ENCODE results near the gene UBA7. TPM values are rescaled to one million over a fixed set of nuclear protein-coding genes. Genes with fewer than 3 reads are reported as not detected.

The UBA7 gene
- total and polyA plus RNA-seq, 2 of the 8 experiments (the other 6 are each of a cell fraction or from before 2014, with no cell fraction given) = 0.34 to 0.65 TPM

- Histone ChIP-seq H2BK5ac (ENCODE audit: low read depth, low read length) (no peak overlapping the region), H3K14ac (ENCODE audit: insufficient read length) (no peak overlapping the region), H3K4me1 (replicated peaks in 1 of 4; ENCODE audit: control insufficient read depth in 3 of 4, insufficient read depth in 4 of 4, low read length in 3 of 4) (peaks cover 0 to 6% (median 0%) of the 10 kb centered on the region in 4 experiments; a peak in 2 of 7 replicates), H3K27me3 (replicated peaks in 1 of 4; ENCODE audit: control insufficient read depth in 3 of 4, extremely low read depth in 1 of 4, insufficient read depth in 3 of 4, low read length in 3 of 4) (no peaks in the 10 kb centered on the region), H3K23me2 (ENCODE audit: low read depth, low read length) (no peaks in the 10 kb centered on the region), H2AFZ (ENCODE audit: low read length) (no peak overlapping the region), H2BK12ac (ENCODE audit: low read depth, low read length) (no peak overlapping the region), H3K79me1 (ENCODE audit: low read depth, low read length) (no peaks in the 10 kb centered on the region), H3K79me2 (ENCODE audit: control insufficient read depth in 1 of 2, insufficient read depth in 2 of 2, low read length in 2 of 2) (no peaks in the 10 kb centered on the region), H3K9ac (replicated peaks in 1 of 4; ENCODE audit: extremely low read depth in 1 of 4, low read depth in 3 of 4, low read length in 3 of 4) (no peak overlapping the region), H3K4me3 (ENCODE audit: extremely low read depth in 1 of 4, insufficient read depth in 2 of 4, low read depth in 3 of 4, low read length in 4 of 4) (no peak overlapping the region), H3K36me3 (ENCODE audit: control insufficient read depth in 2 of 4, insufficient read depth in 4 of 4, low read length in 3 of 4) (peaks cover 8 to 33% (median 26%) of the 10 kb centered on the region in 4 experiments), H3K56ac (replicated peaks; ENCODE audit: insufficient read length, low read depth, low read length) (no peak overlapping the region), H3K23ac (ENCODE audit: insufficient read length) (no peak overlapping the region), H2BK20ac (ENCODE audit: low read length) (no peak overlapping the region), H2BK120ac (replicated peaks; ENCODE audit: low read depth, low read length) (no peak overlapping the region), H4K8ac (ENCODE audit: extremely low read depth, insufficient read depth, low read length) (no peak overlapping the region), H3K4ac (replicated peaks; ENCODE audit: insufficient read length, low read depth, low read length) (no peak overlapping the region), H4K20me1 (replicated peaks in 1 of 2; ENCODE audit: control insufficient read depth in 1 of 2, insufficient read depth in 2 of 2, low read length in 2 of 2) (peaks cover 0 to 5% of the 10 kb centered on the region in 2 experiments), H2AK5ac (ENCODE audit: low read depth, low read length) (no peak overlapping the region), H4K91ac (replicated peaks; ENCODE audit: insufficient read length, low read length) (no peak overlapping the region), H3K4me2 (ENCODE audit: insufficient read depth in 1 of 2, low read depth in 2 of 2, low read length in 2 of 2) (no peak overlapping the region), H4K5ac (ENCODE audit: insufficient read length, low read depth, low read length) (no peak overlapping the region), H2BK15ac (ENCODE audit: low read length) (no peak overlapping the region), H3K27ac (ENCODE audit: low read depth, low read length) (0 out of 2 replicates have a peak overlapping the region, but pooled peaks have one; percentile 3), H3K18ac (ENCODE audit: extremely low read depth, low read length) (no peak overlapping the region), H3K9me3 (ENCODE audit: insufficient read depth in 2 of 2, low read depth in 1 of 2, low read length in 1 of 2) (no peaks in the 10 kb centered on the region)
- ChIA-PET POLR2A (ENCODE audit: partially characterized antibody) (interaction anchor here (0.7 to 1.5 kb wide), 14 partner anchors 10 to 74 kb away, joined by 3 to 8 read pairs (median 3); partner anchors contain the start of genes INKA1, IP6K1 and MST1R), CTCF (ENCODE audit: partially characterized antibody) (interaction anchor here (0.6 to 15.2 kb wide), 40 partner anchors 10 to 1232 kb away, joined by 3 to 306 read pairs (median 5); partner anchors contain the start of genes AMIGO3, CDHR4, INKA1 and IP6K1)
- peak; percentile 94 for FAIRE-seq
- 70% methylated on average over 6 of the region's 6 CpGs; no CpG with 5 or more reads in 1 of the 2 experiments for WGBS, 2 experiments (ENCODE audit: extremely low coverage in 1 of 2, insufficient coverage in 1 of 2, insufficient read length in 1 of 2, insufficient replicate concordance in 2 of 2, low coverage in 1 of 2, low lambda C conversion rate in 2 of 2, missing lambda C conversion rate in 1 of 2)
- DNase-seq (ENCODE audit: low read depth in 1 of 2, low spot score in 2 of 2) = peak; percentile 15 to 78
- peak; percentile 85 to 86 for TF ChIP-seq RAD21 (IDR thresholded peaks at IDR 0.05 in 1 of 2, conservative IDR thresholded peaks at IDR 0.05 in 1 of 2; ENCODE audit: low read depth in 2 of 2, low read length in 2 of 2)
- no peak for TF ChIP-seq JUN (IDR thresholded peaks at IDR 0.05; ENCODE audit: low read depth, low read length)
- TF ChIP-seq KDM4A (IDR thresholded peaks at IDR 0.05; ENCODE audit: low read depth, low read length, severe bottlenecking) = no peak
Measured at GRCh38 chr3:49839193-49839809, 25.5 kb upstream of the UBA7 start.
